C4-2B (cell line): Measurements from ENCODE around the gene ALKBH8.
A peak's percentile ranks its signal among the peaks of the same experiment; 100 is the strongest.
"Not testable (repeated sequence)": the region's sequence is repeated elsewhere in the genome, so short reads cannot be mapped to it uniquely, and the experiment has no call there.

Experiments
- H3K27ac ChIP-seq: fragments of 450-650 bp; 2 replicates; pipeline ENCODE4 v1.5.1; 2017
- ZFX ChIP-seq: fragments of 450-650 bp; IDR thresholded peaks from 2 replicates; pipeline ENCODE4 v1.6.1; 2017
- TF ChIP-seq, protein P1 (sequence below): fragments of 450-650 bp; conservative IDR thresholded peaks from 2 replicates; pipeline ENCODE4 v1.5.1; 2017; ENCODE audit warnings: mild to moderate bottlenecking

The ALKBH8 gene

DNA sequence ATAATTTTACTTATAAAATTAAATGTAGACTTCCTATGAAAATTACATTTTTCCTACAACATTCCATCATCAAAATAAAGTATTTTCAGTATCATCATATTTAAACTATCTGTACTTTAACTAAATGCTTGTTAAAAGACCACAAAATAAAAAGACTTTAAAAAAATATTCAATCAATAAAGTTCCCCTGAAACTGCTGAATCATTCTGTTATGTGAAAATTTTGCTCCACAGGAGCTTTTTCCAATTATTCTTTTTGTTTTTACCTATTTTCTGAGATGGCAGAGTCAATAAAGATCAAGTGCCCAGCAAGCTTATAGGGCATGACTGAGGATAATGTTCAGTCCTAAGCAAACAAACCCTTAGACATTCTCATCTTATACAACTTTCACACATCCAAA is 27.3 kb downstream of the ALKBH8 start:
- no peak for TF ChIP-seq ZFX
- TF ChIP-seq, protein P1, sequence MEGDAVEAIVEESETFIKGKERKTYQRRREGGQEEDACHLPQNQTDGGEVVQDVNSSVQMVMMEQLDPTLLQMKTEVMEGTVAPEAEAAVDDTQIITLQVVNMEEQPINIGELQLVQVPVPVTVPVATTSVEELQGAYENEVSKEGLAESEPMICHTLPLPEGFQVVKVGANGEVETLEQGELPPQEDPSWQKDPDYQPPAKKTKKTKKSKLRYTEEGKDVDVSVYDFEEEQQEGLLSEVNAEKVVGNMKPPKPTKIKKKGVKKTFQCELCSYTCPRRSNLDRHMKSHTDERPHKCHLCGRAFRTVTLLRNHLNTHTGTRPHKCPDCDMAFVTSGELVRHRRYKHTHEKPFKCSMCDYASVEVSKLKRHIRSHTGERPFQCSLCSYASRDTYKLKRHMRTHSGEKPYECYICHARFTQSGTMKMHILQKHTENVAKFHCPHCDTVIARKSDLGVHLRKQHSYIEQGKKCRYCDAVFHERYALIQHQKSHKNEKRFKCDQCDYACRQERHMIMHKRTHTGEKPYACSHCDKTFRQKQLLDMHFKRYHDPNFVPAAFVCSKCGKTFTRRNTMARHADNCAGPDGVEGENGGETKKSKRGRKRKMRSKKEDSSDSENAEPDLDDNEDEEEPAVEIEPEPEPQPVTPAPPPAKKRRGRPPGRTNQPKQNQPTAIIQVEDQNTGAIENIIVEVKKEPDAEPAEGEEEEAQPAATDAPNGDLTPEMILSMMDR: no peak
- H3K27ac ChIP-seq: no peak overlapping the region

DNA sequence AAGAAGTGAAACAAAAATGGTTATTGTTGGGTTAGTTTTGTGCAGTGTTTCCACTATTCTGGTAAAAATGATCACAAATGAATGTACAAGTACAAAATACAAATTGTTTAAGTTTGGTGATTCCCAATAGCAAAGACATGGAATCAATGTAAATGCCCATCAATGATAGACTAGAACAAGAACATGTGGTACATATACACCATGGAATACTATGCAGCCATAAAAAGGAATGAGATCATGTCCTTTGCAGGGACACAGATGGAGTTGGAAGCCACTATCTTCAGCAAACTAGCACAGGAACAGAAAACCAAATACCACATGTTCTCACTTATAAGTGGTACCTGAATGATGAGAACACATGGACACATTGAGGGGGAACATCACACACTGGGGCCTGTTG is 28.4 kb downstream of the ALKBH8 start:
- not testable (repeated sequence) for H3K27ac ChIP-seq

DNA sequence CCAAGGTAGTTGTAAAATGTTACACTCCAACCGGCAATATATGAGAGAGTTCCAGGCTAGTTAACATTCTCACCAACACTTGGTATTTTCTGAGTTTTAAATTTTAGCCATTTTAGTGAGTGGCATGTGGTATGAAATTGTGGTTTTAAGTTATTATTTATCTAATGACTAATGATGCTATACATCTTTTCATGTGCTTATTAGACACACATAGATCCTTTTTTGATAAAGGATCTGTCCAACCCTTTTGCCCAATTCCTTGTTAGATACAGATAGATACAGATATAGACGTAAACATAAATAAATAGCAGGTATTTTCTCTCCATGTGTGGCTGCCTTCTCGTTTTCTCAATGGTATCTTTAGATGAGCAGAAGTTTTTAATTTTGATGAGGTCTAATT is 39.3 kb downstream of the ALKBH8 start:
- no peak overlapping the region for H3K27ac ChIP-seq

DNA sequence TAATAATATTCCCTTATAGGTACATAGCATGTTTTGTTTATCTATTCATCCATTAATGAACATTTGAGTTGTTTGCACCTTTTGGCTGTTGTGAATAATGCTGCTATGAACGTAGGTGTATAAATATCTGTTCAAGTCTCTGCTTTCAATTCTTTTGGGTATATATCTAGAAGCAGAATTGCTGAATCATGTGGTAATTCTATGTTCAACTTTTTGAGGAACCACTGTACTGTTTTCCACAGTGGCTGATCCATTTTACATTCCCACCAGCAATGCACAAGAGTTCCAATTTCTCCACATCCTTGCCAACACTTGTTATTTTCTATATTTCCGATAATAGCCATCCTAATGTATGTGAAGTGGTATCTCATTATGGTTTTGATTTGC is 56.7 kb downstream of the ALKBH8 start:
- H3K27ac ChIP-seq: no peak overlapping the region

More for the DNA sequence above, 39.3 kb downstream of the ALKBH8 start:
- TF ChIP-seq, protein P1: no peak
- TF ChIP-seq ZFX: no peak

DNA sequence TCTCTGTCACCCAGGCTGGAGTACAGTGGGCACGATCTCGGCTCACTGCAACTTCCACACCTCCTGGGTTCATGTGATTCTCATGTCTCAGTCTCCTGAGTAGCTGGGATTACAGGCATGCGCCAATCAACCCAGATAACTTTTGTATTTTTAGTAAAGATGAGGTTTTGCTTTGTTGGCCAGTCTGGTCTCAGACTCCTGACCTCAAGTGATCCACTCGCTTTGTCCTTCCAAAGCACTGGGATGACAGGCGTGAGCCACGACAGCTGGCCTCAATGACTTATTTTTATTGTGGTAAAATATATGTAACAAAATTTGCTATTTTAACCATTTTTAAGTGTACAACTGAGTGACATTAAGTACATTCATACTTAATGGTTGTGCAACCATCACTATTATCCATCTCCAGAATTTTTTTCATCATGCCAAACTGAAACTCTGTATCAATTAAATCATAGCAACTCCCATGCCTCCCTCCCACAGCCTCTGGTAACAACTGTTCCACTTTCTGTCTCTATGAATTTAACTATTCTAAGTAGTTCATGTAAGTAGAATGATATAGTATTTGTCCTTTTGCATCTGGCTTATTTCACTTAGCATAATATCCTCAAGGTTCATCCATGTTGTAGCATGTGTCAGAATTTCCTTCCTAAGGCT is 57.2 kb downstream of the ALKBH8 start:
- H3K27ac ChIP-seq: peak overlapping the region; percentile 49
- no peak for TF ChIP-seq ZFX
- TF ChIP-seq, protein P1: no peak

More for the DNA sequence above, 56.7 kb downstream of the ALKBH8 start:
- TF ChIP-seq, protein P1: no peak
- TF ChIP-seq ZFX: no peak

DNA sequence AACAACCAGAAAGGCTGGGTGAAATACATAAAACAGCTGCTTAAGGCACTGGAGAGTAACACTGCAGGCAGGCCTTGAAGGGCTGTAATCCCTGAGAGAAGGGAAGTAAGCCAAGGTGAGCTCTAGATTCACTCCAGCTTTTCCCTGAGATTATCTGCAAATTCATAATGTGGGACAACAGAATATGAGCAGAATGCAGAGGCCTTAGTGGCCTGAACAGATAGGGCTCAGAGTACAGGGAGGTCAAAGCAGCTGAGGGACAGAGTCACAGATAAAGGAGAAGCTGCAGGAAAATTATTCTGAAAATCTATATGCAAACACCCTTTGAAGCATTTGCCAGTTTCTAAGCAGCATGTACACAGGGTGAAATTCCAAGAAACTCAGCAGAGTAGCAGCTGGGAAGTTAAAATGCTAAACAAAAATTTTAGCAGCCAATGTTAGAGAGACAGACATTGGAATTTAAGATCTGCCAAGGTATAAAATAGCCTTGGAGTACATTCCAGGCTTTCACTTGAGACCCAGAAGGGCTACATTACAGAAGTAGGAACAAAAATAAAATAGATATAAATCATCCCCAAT is 59.8 kb downstream of the ALKBH8 start:
- no peak for TF ChIP-seq ZFX
- TF ChIP-seq, protein P1: no peak
- H3K27ac ChIP-seq: no peak overlapping the region

DNA sequence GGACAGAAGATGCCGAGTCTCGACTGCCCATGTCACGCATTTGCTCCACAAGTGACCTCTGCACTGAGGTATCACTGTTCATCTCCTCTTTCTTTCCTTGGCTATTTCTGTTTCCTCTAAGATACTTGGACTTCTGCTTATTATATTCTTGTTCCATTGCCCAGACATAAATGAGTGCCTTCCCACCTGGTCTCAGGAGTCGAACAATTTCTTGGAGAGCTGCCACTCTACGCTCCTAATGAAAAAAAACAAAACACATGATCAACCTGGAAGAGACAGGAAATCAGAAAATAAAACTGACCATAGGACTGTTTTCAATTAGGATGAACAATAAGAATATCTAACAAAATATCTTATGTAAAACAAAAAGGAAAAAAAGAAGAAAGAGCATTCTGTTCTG is 60.6 kb downstream of the ALKBH8 start:
- TF ChIP-seq, protein P1: no peak
- no peak for TF ChIP-seq ZFX
- no peak overlapping the region for H3K27ac ChIP-seq

DNA sequence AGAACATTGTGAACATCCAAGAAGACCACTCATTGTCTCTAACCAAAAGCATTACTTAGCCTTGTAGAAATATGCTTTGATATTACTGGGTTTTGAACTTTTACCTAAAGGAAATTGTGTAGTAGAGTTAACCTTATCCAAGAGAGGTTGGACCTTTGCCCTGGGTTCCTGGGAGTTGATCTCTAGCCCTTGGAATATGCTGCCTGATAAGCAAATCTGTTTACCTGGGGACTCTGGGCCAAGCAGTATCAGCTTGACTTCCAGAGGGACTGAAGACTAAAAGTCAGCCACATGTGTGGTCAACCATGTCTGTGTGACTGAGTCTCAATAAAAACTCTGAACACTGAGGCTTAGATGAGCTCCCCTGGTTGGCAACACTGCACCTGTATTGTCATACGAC is 63.8 kb downstream of the ALKBH8 start:
- TF ChIP-seq, protein P1: no peak
- no peak for TF ChIP-seq ZFX
- no peak overlapping the region for H3K27ac ChIP-seq

DNA sequence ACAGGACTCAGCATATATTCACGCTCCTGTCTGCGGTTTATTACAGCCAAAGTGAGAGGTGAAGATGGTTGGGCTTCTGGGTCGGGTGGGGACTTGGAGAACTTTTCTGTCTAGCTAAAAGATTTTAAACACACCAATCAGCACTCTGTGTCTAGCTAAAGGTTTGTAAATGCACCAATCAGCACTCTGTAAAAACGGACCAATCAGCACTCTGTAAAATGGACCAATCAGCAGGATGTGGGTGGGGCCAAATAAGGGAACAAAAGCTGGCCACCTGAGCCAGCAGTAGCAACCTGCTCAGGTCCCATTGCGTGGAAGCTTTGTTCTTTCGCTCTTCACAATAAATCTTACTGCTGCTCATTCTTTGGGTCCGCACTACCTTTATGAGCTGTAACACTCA is 68.2 kb downstream of the ALKBH8 start:
- H3K27ac ChIP-seq: not testable (repeated sequence)
